ENCODE results near the gene BNIP5.

BNIP5 gene

GRCh38 chr6:36290668-36291620 lies 45.7 kb downstream of the BNIP5 start:
- DNase-seq, result no peak

GRCh38 chr6:36289281-36289878 lies 47.3 kb downstream of the BNIP5 start:
- no peak for DNase-seq

GRCh38 chr6:36286858-36287257 lies 49.8 kb downstream of the BNIP5 start:
- DNase-seq, result no peak

DNA sequence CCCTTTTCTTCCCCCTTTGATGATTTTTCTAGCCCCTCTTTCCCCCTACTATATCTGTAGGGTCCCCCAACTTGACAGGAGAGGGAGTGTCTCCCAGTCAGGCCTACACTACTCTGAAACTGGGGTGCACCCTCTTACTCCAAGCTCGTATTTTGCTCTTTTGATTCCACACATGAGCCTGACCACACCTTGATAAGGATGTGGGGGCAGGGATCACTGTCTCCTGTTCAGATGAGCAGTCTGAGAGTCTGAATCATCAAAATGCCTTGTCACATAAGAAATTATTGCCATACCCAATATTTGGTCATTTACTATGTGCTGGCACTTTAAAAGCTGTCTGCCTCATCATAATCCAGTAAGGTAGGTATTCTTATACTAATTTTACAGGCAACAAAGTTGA lies 50.9 kb downstream of the BNIP5 start:
- DNase-seq, result no peak

DNA sequence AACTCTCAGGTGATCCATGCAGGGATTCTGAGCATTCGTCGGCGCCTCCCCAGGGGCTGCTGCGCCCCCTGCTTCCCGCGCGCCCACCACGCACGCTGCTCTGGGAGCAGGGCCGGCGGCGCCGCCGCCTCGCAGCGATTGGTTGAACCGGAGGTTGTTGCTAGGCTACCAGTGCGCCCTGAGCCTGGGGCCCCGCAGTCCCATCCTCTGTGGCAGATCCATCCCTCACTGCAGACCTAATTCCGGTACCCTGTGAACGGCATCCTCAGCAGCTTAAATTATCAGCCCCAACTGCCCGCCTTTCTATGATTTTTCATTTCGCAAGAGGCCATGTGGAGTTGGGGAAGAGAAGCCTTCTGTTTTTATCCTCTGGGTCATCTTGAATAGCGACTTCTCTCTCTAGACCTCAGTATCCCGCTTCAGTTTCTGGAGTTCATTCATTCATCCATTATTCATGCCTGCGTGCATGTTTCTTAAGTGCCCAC lies 51.5 kb downstream of the BNIP5 start:
- no peak for DNase-seq

GRCh38 chr6:36284359-36284758 lies 52.3 kb downstream of the BNIP5 start:
- no peak for DNase-seq

- DNase-seq, result no peak
These were observed 53.1 kb downstream of the BNIP5 start for GRCh38 chr6:36283608-36284007.

GRCh38 chr6:36280983-36281382 lies 55.7 kb downstream of the BNIP5 start:
- DNase-seq, result no peak

GRCh38 chr6:36280467-36280866 lies 56.2 kb downstream of the BNIP5 start:
- DNase-seq, result no peak

DNA sequence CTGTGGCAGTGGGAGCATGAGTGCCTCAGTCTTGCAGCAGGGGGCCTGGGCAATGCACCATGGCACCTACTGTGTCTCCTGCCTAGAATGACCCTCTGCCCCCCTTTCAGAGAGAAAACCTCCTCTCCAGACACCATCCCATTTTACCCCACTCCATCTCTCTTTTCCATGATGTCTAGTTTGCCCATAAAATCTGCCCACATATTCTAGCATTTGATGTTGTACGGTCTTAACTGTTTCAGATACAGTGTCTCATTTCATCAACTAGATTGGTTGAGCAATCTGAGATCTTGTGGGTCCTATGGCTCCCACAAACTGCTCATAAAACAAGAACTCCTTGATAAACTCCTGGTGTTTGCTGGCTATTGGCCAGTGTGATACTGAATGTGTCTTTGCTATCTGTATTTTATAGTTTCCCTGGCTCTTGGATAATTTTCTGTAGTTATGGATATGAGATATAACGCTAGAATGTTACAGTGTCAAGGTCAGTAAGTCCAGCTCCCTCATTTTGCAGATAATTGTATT lies 58.7 kb downstream of the BNIP5 start:
- no peak for DNase-seq

DNA sequence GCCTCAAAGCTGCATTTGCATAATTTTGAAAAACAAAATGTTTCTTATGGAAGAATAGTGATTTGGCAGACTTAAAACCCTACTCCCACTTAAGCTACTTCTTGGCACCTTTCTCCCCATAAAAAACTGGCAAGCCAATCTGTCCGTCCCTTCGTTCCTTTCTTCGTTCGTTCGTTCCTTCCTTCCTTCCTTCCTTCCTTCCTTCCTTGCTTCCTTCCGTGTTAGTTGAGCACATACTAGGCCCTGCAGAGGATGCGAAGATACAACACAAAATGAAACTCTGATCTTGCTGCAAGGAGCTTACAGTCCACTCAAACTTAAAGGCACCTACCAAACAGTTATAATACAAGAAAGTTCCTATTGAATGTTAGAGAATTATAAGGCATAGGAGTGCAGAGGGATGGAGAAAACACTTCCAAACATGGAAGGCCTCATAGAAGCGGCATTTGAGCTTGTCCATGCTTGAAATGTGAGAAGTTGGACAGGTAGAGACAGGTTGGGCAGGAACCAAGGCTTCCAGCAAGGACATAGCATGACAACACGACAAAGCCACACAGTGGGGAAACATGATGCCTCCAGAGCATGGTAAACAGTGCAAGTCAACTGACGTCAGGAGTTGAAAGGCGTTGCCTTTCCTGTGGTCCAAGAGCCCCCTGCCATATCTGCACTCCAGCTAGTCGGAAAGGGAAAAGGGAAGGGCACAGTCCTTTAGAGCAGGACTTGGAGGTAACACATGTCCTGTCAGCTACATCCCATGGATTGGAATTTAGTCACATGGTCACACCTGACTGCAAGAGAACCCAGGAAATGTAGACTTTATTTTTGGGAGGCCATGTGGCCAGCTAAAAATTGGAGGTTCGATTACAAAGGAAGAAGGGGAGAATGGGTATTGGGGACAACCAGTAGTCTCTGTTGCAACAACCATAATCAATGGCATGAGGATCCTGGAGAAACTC lies 59.8 kb downstream of the BNIP5 start:
- no peak for DNase-seq

GRCh38 chr6:36273802-36274514 lies 62.7 kb downstream of the BNIP5 start:
- no peak for DNase-seq

DNA sequence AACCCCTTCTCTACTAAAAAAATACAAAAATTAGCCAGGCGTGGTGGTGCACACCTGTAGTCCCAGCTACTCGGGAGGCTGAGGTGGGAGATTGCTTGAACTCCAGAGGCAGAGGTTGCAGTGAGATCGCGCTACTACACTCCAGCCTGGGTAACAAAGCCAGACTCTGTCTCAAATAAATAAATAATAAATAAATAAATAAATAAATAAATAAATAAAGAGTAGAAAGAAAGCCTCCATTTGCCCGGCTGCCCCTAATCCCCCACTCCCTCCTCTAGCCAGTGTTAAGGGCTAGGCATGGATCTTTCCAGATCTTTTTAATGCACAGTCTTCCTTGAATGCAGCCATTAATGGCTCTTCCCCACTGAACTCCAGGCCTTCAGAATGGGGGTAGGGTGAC lies 63.6 kb downstream of the BNIP5 start:
- no peak for DNase-seq

- DNase-seq, result no peak
These were observed 64.5 kb downstream of the BNIP5 start for GRCh38 chr6:36272234-36272633.

GRCh38 chr6:36269834-36270705 lies 66.6 kb downstream of the BNIP5 start, which contains the start of gene PNPLA1:
TSS of gene PNPLA1 (plus strand) at chr6:36270060. CDS start at chr6:36270460, 400 bp downstream.
- no peak for DNase-seq

DNA sequence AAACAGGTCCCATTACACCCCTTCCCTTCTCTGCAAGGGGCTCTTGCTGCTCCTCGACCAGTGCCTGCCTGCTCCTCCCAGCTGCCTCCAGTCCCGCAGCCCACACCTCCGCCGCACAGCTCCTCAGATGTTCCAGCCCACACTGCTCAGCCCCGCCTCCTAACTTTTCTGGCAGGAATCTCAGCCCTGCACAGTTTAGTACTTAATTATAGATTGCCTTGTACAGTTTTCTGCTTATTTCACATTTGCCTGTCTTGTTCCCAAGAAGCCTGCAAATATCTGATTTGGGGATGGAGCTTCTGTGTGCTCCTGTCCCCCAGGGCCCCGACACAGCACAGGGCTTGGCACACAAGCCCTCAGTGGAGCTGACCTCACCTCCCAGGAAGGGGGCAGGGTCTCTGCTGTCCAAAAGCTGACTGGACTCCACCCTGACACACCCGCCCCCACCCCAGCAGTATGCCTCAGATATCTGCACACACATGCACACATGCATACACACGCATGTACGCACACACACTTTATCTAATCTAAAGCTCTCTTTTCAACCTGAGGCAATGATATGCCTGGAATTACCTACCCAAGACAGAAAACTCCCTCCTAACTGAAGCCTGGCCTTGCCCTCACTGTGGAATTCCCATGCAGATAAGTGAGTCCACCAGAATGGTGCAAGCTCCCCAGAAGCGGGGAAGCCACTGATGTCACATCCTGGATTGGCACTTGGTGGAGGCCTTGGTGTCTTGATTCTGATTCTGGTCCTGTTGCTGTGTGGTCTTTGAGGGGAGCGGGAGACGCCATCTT lies 68.0 kb downstream of the BNIP5 start:
- no peak for DNase-seq

DNA sequence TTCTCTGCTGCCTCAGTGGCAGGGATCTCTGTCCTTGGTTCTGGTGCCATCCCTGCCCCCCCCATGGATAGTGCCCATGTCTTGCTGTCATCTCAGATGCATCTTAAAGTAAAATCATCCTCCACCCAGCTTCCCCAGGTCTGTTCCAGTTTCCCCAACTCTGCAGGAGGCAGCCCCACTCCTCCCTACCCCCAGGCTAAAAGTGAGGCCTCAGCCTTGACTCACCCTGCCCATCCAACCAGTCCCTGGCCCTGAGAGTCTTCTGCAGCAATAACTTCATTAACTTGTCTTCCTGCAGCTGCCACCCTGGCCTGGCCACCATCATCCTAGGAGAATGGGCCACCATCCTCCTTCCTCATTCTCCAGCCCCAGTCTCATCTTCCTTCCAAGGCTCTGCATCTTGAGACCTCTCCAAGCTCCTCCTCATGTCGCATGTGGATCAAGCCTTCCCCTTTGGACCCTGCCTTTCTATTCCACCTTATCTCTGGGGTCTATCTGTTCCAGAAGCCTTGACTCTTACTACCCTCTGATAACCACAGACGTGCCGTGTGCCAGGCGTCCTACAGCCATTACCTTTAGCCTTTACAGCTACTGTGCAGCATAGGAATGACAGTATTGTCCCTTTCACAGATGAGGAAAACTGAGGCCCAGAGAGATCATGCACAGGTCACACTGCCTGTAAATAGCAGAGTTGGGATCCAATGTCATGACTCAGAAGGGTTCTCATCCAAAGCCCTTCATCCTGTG lies 68.8 kb downstream of the BNIP5 start:
- no peak for DNase-seq

DNA sequence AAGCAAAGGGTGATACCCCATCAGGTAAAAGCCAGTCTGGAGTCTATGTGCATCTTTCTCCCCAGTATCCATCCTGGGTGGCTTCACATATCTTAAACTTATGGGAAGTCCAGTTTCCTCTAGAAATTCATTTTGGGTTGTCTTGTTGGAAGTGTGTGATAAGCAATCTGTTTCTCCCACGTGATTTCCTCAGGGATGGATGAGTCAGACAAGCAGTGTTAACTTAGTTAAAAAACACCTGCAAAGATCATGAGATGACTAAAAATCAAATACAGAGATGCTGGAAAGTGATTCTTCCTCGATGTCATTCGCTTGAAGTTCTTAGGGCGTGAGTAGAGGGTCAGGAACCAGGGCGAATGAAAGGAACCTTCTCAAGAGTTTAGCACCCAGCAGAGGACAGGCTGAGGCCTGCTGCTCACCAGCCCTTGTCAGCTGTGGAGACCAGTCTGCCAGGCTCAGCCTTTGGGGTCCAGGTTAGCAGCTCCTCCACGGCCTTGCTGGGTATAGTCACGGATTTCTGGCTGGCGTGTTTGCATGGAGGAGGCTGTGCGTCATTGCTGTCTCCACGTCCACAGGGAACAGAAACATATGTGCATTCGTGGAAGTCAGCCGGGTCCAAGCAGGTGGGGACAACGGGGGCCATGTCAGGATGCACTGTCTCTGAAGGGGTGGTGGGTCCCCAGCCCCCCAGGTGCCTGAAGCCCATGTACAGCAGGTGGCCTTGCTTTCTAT lies 69.6 kb downstream of the BNIP5 start:
- DNase-seq, result no peak
